Activated CD4-positive, alpha-beta T cell treated with anti-CD3 and anti-CD28 coated beads, Interleukin-2, Interleukin-6, amounts not matched to agents 100 ng/mL and 50 ng/mL, durations not matched to agents 16 hours and 8 hours (primary cell): ENCODE results near the gene EEF1A1.
A peak's percentile ranks its signal among the peaks of the same experiment; 100 is the strongest.
"Not testable (repeated sequence)": the region's sequence is repeated elsewhere in the genome, so short reads cannot be mapped to it uniquely, and the experiment has no call there.

Experiments
- DNase-seq: peaks from one replicate; pipeline ENCODE4 v3.0.0-alpha.2; 2020

EEF1A1 gene

GRCh38 chr6:73534628-73535027 lies 13.8 kb upstream of the EEF1A1 start:
- no peak for DNase-seq

DNA sequence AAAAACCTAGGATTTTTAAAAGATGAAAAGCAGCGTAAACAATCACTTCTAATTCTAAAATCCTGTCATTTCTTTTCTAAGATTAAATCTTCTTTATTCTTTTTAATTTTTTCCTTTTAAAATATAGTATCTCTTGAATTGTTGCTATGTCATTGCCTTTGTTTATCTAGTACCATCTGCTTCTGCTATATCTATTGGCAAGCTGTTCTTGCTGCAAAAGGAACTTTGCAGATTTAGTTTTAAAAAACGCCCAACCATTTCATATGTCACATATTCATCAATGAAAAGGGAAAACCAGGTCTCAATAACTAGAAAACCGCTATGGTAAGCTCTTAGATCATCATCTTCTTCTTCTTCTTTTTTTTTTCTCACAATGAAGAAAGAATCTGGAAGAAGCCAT lies 11.5 kb upstream of the EEF1A1 start:
- DNase-seq, result no peak

- DNase-seq, result no peak
Observed at GRCh38 chr6:73528897-73529296, 8.1 kb upstream of the EEF1A1 start.

- no peak for DNase-seq
Observed at GRCh38 chr6:73525546-73526330, 4.9 kb upstream of the EEF1A1 start.

GRCh38 chr6:73523434-73524123 lies 2.7 kb upstream of the EEF1A1 start:
- peak; percentile 91 for DNase-seq

DNA sequence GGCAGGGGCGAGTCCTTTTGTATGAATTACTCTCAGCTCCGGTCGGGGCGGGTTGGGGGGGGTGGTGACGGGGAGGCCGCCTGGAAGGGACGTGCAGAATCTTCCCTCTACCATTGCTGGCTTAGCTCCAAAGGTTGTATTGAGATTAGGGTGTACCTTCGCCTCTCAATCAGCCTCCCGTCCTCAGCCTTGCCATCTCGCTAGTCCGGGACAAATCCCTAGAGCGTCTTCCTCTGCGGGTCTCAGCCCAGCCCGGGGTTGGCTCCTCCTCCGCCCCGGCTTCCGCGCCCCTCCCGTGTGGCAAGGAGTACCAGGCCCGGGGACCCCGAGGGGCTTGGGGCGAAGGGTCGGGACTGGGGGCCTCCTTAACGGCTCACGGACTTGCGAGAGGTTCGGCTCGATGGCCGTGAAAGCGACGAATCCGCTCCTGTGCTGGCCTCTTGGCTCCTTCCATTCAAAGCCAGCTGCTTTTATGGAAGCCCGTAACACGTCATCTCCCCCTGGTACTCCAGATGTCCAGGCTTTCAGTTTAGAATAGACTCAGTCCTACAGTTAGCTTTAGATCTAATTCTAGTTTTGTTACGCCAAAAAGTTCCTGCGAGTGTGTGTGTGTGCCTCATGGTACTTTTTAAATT lies 636 bp upstream of the EEF1A1 start:
- no peak for DNase-seq

- peak; percentile 87 for DNase-seq
Observed at GRCh38 chr6:73519926-73520687, 725 bp downstream of the EEF1A1 start.

GRCh38 chr6:73518982-73519881 lies 1.6 kb downstream of the EEF1A1 start:
- DNase-seq, result peak; percentile 28

- peak; percentile 23 for DNase-seq
Observed at GRCh38 chr6:73518100-73518981, 2.5 kb downstream of the EEF1A1 start.

DNA sequence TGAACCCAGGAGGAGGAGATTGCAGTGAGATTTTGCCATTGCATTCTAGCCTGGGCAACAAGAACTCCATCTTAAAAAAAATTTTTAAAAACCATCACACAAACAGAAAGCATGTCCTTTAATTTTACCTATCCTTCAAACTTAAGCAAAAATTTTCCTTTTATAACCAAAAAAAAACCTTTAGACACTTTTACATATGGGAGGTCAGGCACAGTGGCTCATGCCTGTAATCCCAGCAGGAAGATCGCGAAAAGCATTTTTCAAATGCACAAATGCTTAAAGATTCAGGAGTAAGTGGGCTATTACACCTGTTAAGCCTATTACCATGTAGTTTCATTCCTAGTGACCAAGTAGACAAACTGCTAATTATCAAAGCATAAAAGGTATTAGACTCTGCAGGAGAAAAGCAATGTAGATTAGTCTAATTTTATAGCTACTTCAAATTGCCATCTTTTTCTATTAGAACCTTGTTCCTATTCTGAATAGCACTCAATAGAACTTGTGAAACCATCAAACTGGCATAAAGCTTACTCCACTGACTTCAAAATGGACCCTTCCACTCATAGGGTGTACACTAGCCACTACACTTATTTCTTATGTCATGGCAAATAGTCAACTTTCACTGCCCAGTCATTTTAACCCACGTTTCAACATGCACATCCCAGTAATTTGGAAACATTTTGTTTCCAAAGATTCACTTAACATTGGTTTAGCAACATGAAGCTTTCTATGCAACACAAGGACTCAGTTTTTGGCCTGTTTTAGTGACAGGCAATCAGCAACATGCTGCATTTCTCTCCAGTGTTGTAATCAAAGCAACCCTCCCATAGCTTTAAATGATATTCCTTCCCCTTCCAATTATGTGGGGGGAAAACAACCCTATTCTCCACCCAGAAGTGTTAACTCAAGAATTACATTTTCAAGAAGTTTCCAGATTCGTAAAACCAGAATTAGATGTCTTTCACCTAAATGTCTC lies 4.0 kb downstream of the EEF1A1 start:
- DNase-seq, result peak; percentile 48

- DNase-seq, result peak; percentile 64
Observed at GRCh38 chr6:73515204-73515655, 5.6 kb downstream of the EEF1A1 start.

DNA sequence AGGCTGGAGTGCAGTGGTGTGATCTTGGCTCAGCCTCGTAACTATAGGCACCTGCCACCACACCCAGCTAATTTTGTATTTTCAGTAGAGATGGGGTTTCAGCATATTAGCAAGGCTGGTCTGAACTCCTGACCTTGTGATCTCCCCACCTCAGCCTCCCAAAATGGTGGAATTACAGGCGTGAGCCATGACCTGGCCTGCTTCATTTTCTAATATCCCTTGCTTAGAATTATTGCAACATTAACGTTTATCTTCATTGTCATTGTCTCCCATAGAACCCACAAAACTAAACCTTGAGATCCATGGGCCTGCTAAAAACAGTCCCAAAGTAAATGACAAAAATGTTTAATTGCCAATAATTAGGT lies 6.1 kb downstream of the EEF1A1 start:
- DNase-seq, result peak; percentile 65

- no peak for DNase-seq
Observed at GRCh38 chr6:73513496-73513854, 7.4 kb downstream of the EEF1A1 start.

- no peak for DNase-seq
Observed at GRCh38 chr6:73511796-73512195, 9.0 kb downstream of the EEF1A1 start.

GRCh38 chr6:73509851-73510250 lies 11.0 kb downstream of the EEF1A1 start:
- DNase-seq, result no peak

DNA sequence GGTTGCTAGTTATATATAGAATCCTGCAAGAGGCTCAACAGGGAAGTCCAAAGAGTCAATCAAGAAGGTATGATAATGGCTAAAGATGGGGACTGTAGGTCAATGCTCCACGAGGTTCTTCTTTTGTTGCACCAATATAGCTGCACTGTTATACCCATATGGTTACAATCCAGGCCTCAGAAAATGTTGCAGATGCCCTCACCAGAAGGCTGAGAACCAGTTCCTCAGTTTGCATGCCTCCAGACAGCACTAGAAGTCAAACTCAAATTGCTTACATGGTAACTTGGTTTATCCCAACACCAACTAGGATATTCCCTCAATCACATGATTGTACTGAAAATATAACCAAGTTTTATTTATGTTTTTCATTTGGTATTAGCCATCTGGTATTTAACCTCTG lies 12.1 kb downstream of the EEF1A1 start:
- DNase-seq, result no peak

GRCh38 chr6:73506246-73506645 lies 14.6 kb downstream of the EEF1A1 start:
- no peak for DNase-seq

DNA sequence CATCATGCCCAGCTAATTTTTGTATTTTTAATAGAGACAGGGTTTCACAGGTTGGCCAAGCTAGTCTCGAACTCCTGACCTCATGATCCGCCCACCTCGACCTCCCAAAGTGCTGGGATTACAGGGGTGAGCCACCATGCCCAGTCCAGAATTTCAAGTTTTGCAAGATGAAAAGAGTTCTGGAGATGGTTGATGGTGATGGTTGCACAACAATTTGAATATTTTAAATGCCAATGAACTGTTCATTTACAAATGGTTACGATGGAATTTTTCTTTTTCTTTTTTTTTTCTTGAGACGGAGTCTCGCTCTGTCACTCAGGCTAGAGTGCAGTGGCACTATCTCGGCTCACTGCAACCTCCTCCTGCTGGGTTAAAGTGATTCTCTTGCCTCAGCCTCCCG lies 15.1 kb downstream of the EEF1A1 start:
- DNase-seq, result not testable (repeated sequence)

DNA sequence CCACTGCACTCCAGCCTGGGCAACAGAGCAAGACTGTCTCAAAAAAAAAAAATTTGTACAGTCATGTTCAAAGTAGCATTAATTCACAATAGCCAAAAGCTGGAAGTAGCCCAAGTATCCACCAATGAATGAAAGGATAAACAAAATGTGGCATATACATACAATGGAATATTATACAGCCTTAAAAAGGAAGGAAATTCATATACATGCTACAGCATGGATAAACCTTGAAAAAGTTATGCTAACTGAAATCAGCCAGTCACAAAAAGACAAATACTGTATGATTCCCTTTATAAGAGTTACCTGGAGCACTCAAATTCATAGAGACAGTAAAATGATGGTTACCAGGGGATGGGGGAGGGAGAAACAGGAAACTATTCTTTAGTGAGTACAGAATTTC lies 15.7 kb downstream of the EEF1A1 start:
- no peak for DNase-seq

- no peak for DNase-seq
Observed at GRCh38 chr6:73504160-73504559, 16.7 kb downstream of the EEF1A1 start.
